ENCODE data around the gene EFHC1. TPM values are rescaled to one million over a fixed set of nuclear protein-coding genes. Genes with fewer than 3 reads are reported as not detected.

The EFHC1 gene
- total and polyA plus RNA-seq, 3 donors from 2014 or later, result 41.8 to 133 (median 62.9) TPM

DNA sequence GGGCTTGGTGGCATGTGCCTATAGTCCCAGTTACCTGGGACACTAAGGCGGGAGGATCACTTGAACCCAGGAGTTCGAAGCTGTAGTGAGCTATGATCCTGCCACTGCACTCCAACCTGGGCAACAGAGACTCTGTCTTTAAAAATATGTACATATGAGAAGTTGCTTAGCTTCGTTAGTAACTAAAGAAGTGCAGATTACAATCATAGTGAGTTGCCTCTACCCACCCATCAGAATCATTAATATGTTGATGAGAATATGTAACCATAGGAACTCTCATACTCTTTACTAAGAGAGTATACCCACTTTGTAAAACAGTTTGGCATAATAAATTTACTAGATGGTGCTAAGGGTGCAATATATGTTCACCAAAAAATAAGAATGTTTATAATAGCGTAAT is 54.0 kb downstream of the EFHC1 start:
- Histone ChIP-seq H3K4me3 (no peak overlapping the region), H3K9me3 (no peaks in the 10 kb centered on the region), H3K27ac (no peak overlapping the region), H3K36me3 (ENCODE audit: low read depth, missing control alignments) (no peaks in the 10 kb centered on the region), H3K27me3 (no peaks in the 10 kb centered on the region), H3K4me1 (no peaks in the 10 kb centered on the region)
- TF ChIP-seq POLR2A (IDR thresholded peaks at IDR 0.05), result no peak
- TF ChIP-seq, protein P1, sequence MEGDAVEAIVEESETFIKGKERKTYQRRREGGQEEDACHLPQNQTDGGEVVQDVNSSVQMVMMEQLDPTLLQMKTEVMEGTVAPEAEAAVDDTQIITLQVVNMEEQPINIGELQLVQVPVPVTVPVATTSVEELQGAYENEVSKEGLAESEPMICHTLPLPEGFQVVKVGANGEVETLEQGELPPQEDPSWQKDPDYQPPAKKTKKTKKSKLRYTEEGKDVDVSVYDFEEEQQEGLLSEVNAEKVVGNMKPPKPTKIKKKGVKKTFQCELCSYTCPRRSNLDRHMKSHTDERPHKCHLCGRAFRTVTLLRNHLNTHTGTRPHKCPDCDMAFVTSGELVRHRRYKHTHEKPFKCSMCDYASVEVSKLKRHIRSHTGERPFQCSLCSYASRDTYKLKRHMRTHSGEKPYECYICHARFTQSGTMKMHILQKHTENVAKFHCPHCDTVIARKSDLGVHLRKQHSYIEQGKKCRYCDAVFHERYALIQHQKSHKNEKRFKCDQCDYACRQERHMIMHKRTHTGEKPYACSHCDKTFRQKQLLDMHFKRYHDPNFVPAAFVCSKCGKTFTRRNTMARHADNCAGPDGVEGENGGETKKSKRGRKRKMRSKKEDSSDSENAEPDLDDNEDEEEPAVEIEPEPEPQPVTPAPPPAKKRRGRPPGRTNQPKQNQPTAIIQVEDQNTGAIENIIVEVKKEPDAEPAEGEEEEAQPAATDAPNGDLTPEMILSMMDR (IDR thresholded peaks at IDR 0.05), result no peak
- WGBS, 2 donors, result 96 to 97% methylated on average over 4 of the region's 4 CpGs
- DNase-seq, result no peak
- intact Hi-C loops (cut with DNase I; ENCODE audit: low total_unique reads), result no loop called here

- Histone ChIP-seq H3K36me3 (ENCODE audit: low read depth, missing control alignments) (no peaks in the 10 kb centered on the region), H3K4me1 (no peaks in the 10 kb centered on the region), H3K4me3 (no peak overlapping the region), H3K9me3 (no peaks in the 10 kb centered on the region), H3K27ac (no peak overlapping the region), H3K27me3 (no peaks in the 10 kb centered on the region)
- no peak for TF ChIP-seq POLR2A (IDR thresholded peaks at IDR 0.05)
- TF ChIP-seq, protein P1 (IDR thresholded peaks at IDR 0.05), result no peak
- DNase-seq, result no peak
- intact Hi-C loops (cut with DNase I; ENCODE audit: low total_unique reads), result no loop called here
- 39 to 41% methylated on average over 2 of the region's 2 CpGs for WGBS, 2 donors
Observed at GRCh38 chr6:52475307-52475706, 55.2 kb downstream of the EFHC1 start.

DNA sequence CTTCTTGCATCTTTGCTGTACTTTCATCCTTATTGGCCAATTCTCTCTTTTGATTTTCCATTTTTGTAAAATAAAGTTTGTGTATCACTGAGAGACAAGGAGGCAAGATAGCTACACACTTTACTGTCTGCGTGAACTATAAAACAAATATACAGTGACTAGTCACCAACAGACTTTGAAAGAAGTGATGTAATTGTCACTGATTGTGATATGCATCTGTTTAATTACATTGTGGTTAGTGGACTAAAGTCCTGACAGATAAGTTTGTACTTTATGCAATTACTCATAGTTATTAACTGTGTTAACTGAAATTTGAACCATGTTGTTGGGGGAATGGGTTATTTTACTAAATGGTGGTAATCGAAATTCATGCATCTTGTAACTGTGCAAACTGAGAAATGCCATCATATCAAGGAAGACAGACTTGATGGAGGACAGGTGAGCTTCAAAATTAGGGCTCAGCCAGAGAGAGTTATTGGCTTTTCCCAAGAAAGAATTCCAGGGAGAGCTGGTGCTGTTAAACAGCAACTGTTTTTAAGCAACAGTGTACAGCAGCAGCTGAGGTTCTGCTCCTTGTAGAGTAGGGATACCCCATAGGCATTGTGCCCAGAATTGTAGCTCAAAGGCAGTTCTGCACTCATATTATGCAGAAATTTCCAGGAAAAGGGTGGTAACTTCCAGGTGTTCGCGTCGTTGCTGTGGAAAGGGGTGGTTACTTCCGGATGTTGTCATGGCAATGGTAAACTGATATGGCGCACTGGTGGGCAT is 62.9 kb downstream of the EFHC1 start:
- intact Hi-C loops (cut with DNase I; ENCODE audit: low total_unique reads), result no loop called here
- DNase-seq, result no peak
- H3K9me3 ChIP-seq, result no peaks in the 10 kb centered on the region
- H3K4me3 ChIP-seq, result no peak overlapping the region
- WGBS, 2 donors, result 79 to 83% methylated on average over 7 of the region's 7 CpGs
- no peaks in the 10 kb centered on the region for H3K36me3 ChIP-seq (ENCODE audit: low read depth, missing control alignments)
- H3K27me3 ChIP-seq, result no peaks in the 10 kb centered on the region
- TF ChIP-seq, protein P1 (IDR thresholded peaks at IDR 0.05), result no peak
- TF ChIP-seq POLR2A (IDR thresholded peaks at IDR 0.05), result no peak
- H3K27ac ChIP-seq, result no peak overlapping the region
- no peaks in the 10 kb centered on the region for H3K4me1 ChIP-seq

DNA sequence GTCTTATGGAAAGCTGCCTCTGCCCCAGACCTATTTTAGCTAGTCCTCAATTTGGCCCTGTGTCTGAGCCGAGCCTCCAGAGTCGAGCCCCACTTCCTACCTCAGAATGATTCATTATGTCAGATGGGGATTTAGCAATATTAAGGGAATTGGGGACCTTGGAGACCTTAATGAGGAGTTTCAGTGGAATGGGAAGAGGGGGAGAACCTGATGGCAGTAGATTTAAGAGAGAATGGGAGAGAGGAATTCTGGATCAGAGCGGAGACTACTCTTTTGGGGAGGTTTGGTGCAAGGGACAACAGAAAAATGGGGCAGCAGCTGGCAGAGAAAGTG is 63.5 kb downstream of the EFHC1 start:
- Histone ChIP-seq H3K27me3 (no peaks in the 10 kb centered on the region), H3K36me3 (ENCODE audit: low read depth, missing control alignments) (no peaks in the 10 kb centered on the region), H3K4me1 (no peaks in the 10 kb centered on the region), H3K4me3 (no peak overlapping the region), H3K27ac (no peak overlapping the region), H3K9me3 (no peaks in the 10 kb centered on the region)
- no peak for DNase-seq
- 76 to 86% methylated on average over 3 of the region's 3 CpGs for WGBS, 2 donors
- TF ChIP-seq, protein P1 (IDR thresholded peaks at IDR 0.05), result no peak
- TF ChIP-seq POLR2A (IDR thresholded peaks at IDR 0.05), result no peak
- intact Hi-C loops (cut with DNase I; ENCODE audit: low total_unique reads), result no loop called here

- intact Hi-C loops (cut with DNase I; ENCODE audit: low total_unique reads), result no loop called here
- H3K4me3 ChIP-seq, result no peak overlapping the region
- no peak for DNase-seq
Observed at GRCh38 chr6:52489881-52490280, 69.7 kb downstream of the EFHC1 start.

More at GRCh38 chr6:52489881-52490280, 69.7 kb downstream of the EFHC1 start:
- 77 to 84% methylated on average over 5 of the region's 5 CpGs for WGBS, 2 donors
- Histone ChIP-seq H3K4me1 (no peaks in the 10 kb centered on the region), H3K27me3 (no peaks in the 10 kb centered on the region), H3K27ac (no peak overlapping the region), H3K9me3 (no peaks in the 10 kb centered on the region), H3K36me3 (ENCODE audit: low read depth, missing control alignments) (no peaks in the 10 kb centered on the region)
- TF ChIP-seq, protein P1 (IDR thresholded peaks at IDR 0.05), result no peak
- no peak for TF ChIP-seq POLR2A (IDR thresholded peaks at IDR 0.05)
